Astrocyte (in vitro differentiated cells and primary cell): Measurements from ENCODE around the gene TBC1D5. TPM values are rescaled to one million over a fixed set of nuclear protein-coding genes. Genes with fewer than 3 reads are reported as not detected.
"Not testable (repeated sequence)": the region's sequence is repeated elsewhere in the genome, so short reads cannot be mapped to it uniquely, and the experiment has no call there.

ENCODE experiments used
- DNase-seq: peaks from one replicate; pipeline ENCODE4 v3.0.0-alpha.2; 2010; ENCODE audit warnings: low read depth
- FAIRE-seq: peaks from 2 replicates; lab custom pipeline; 2011; peaks lifted over from hg19 to GRCh38; lab: Jason Lieb, UNC
- H2AFZ ChIP-seq: 2 replicates; pipeline ENCODE4 v1.6.0; 2012; ENCODE audit warnings: low read depth, low read length, inconsistent platforms
- H3K27ac ChIP-seq: 2 replicates; pipeline ENCODE4 v1.5.1; 2011; ENCODE audit warnings: low read depth, low read length, inconsistent platforms
- H3K27me3 ChIP-seq: 2 replicates; pipeline ENCODE4 v1.6.0; 2011; ENCODE audit warnings: low read length, inconsistent platforms; ENCODE audit not compliant: insufficient read depth
- H3K36me3 ChIP-seq: 2 replicates; pipeline ENCODE4 v1.5.1; 2011; ENCODE audit warnings: low read length, inconsistent platforms; ENCODE audit not compliant: insufficient read depth
- H3K4me1 ChIP-seq: 2 replicates; pipeline ENCODE4 v1.5.1; 2011; ENCODE audit warnings: low read length, inconsistent platforms; ENCODE audit not compliant: insufficient read depth
- H3K4me2 ChIP-seq: 2 replicates; pipeline ENCODE4 v1.6.0; 2012; ENCODE audit warnings: low read length, inconsistent platforms
- H3K4me3 ChIP-seq: 2 replicates; pipeline ENCODE4 v1.5.1; 2011; ENCODE audit warnings: low read depth, mild to moderate bottlenecking, low read length, inconsistent platforms; ENCODE audit not compliant: insufficient read depth
- H3K79me2 ChIP-seq: 2 replicates; pipeline ENCODE4 v1.6.0; 2012; ENCODE audit warnings: mild to moderate bottlenecking, low read length, inconsistent platforms; ENCODE audit not compliant: insufficient read depth
- H3K9ac ChIP-seq: 2 replicates; pipeline ENCODE4 v1.6.0; 2012; ENCODE audit warnings: mild to moderate bottlenecking, low read length, inconsistent platforms
- H3K9me3 ChIP-seq: 2 replicates; pipeline ENCODE4 v1.5.1; 2012; ENCODE audit warnings: low read depth, mild to moderate bottlenecking, low read length, inconsistent platforms; ENCODE audit not compliant: insufficient read depth
- H4K20me1 ChIP-seq: 2 replicates; pipeline ENCODE4 v1.6.0; 2012; ENCODE audit warnings: low read length, inconsistent platforms; ENCODE audit not compliant: insufficient read depth
- H3K27ac Mint-ChIP-seq: one replicate; pipeline ENCODE4 v1.8.0; 2021; ENCODE audit warnings: mild to moderate bottlenecking, mixed read lengths; ENCODE audit not compliant: unreplicated experiment
- H3K27me3 Mint-ChIP-seq: one replicate; pipeline ENCODE4 v1.8.0; 2021; ENCODE audit warnings: low read depth, mixed read lengths; ENCODE audit not compliant: unreplicated experiment
- H3K36me3 Mint-ChIP-seq: one replicate; pipeline ENCODE4 v1.8.0; 2021; ENCODE audit warnings: low read depth, mixed read lengths; ENCODE audit not compliant: unreplicated experiment
- H3K4me1 Mint-ChIP-seq: one replicate; pipeline ENCODE4 v1.8.0; 2021; ENCODE audit warnings: low read depth, mixed read lengths; ENCODE audit not compliant: unreplicated experiment
- H3K4me3 Mint-ChIP-seq: one replicate; pipeline ENCODE4 v1.8.0; 2021; ENCODE audit warnings: mild to moderate bottlenecking, moderate library complexity, mixed read lengths; ENCODE audit not compliant: unreplicated experiment
- H3K9me3 Mint-ChIP-seq: one replicate; pipeline ENCODE4 v1.8.0; 2021; ENCODE audit warnings: mild to moderate bottlenecking, mixed read lengths; ENCODE audit not compliant: unreplicated experiment
- CTCF ChIP-seq: IDR thresholded peaks from 2 replicates; pipeline ENCODE4 v1.5.1; 2011; ENCODE audit warnings: low read depth, mild to moderate bottlenecking, inconsistent platforms, low read length, moderate library complexity; ENCODE audit not compliant: insufficient read depth
- EZH2 ChIP-seq: IDR thresholded peaks from 2 replicates; pipeline ENCODE4 v1.6.1; 2012; ENCODE audit warnings: mild to moderate bottlenecking, low read length, inconsistent platforms; ENCODE audit not compliant: insufficient read depth
- total RNA-seq: library from RNA; stranded (reverse); gene quantifications from 2 replicates; pipeline ENCODE4 v1.2.1, GENCODE V29; 2021

Gene TBC1D5
- total RNA-seq, 1 donor from 2014 or later, result 23.0 TPM

- no peak overlapping the region for H3K27ac ChIP-seq
- no peak overlapping the region for H2AFZ ChIP-seq
- no peaks in the 10 kb centered on the region for H3K4me1 ChIP-seq
- Mint-ChIP-seq H3K27me3 (no peaks in the 10 kb centered on the region), H3K4me1 (no peaks in the 10 kb centered on the region), H3K27ac (no peak overlapping the region), H3K9me3 (peaks cover 2% of the 10 kb centered on the region), H3K4me3 (no peak overlapping the region), H3K36me3 (peaks cover 1% of the 10 kb centered on the region)
- FAIRE-seq (no peak), DNase-seq (no peak)
- no peak overlapping the region for H3K4me3 ChIP-seq
- no peaks in the 10 kb centered on the region for H3K79me2 ChIP-seq
- H3K9ac ChIP-seq, result no peak overlapping the region
- no peaks in the 10 kb centered on the region for H3K27me3 ChIP-seq
- H3K9me3 ChIP-seq, result no peaks in the 10 kb centered on the region
- TF ChIP-seq EZH2 (no peak), CTCF (no peak)
- no peaks in the 10 kb centered on the region for H4K20me1 ChIP-seq
- H3K36me3 ChIP-seq, result no peaks in the 10 kb centered on the region
- no peak overlapping the region for H3K4me2 ChIP-seq
Measured at GRCh38 chr3:17782751-17783150, 40.3 kb upstream of the TBC1D5 start.

- H3K4me2 ChIP-seq, H4K20me1 ChIP-seq, H3K9ac ChIP-seq, H3K27me3 Mint-ChIP-seq, H3K4me3 ChIP-seq, H3K9me3 Mint-ChIP-seq, H3K4me1 Mint-ChIP-seq, FAIRE-seq, H3K36me3 ChIP-seq, H3K9me3 ChIP-seq, H2AFZ ChIP-seq, DNase-seq, H3K79me2 ChIP-seq, H3K27ac ChIP-seq, H3K4me1 ChIP-seq, H3K27me3 ChIP-seq, H3K36me3 Mint-ChIP-seq, H3K4me3 Mint-ChIP-seq, H3K27ac Mint-ChIP-seq: not testable (repeated sequence)
Measured at GRCh38 chr3:17780369-17780768, 37.9 kb upstream of the TBC1D5 start.

- H3K4me1 ChIP-seq, H3K27ac ChIP-seq, H3K9me3 ChIP-seq, H2AFZ ChIP-seq, H3K27me3 Mint-ChIP-seq, FAIRE-seq, H3K79me2 ChIP-seq, H3K9me3 Mint-ChIP-seq, H3K36me3 ChIP-seq, H3K36me3 Mint-ChIP-seq, H3K27me3 ChIP-seq, H4K20me1 ChIP-seq, DNase-seq, H3K27ac Mint-ChIP-seq, H3K4me3 Mint-ChIP-seq, H3K4me1 Mint-ChIP-seq, H3K9ac ChIP-seq, H3K4me2 ChIP-seq, H3K4me3 ChIP-seq: not testable (repeated sequence)
Measured at GRCh38 chr3:17779304-17780250, 37.1 kb upstream of the TBC1D5 start.

GRCh38 chr3:17777326-17777725 lies 34.9 kb upstream of the TBC1D5 start:
- not testable (repeated sequence) for H3K4me2 ChIP-seq, H3K27me3 Mint-ChIP-seq, H3K4me1 ChIP-seq, H3K27ac Mint-ChIP-seq, H3K4me1 Mint-ChIP-seq, DNase-seq, H3K9me3 Mint-ChIP-seq, H3K9ac ChIP-seq, H3K27ac ChIP-seq, H3K9me3 ChIP-seq, H3K27me3 ChIP-seq, H3K36me3 Mint-ChIP-seq, H4K20me1 ChIP-seq, FAIRE-seq, H3K4me3 Mint-ChIP-seq, H3K4me3 ChIP-seq, H2AFZ ChIP-seq, H3K36me3 ChIP-seq, H3K79me2 ChIP-seq
